Measurements from ENCODE around the gene LRP11.

LRP11 gene

GRCh38 chr6:149777624-149778023 is 86.5 kb downstream of the LRP11 start:
- DNase-seq, result no peak

GRCh38 chr6:149771925-149772324 is 92.2 kb downstream of the LRP11 start:
- no peak for DNase-seq

- no peak for DNase-seq
Observed at GRCh38 chr6:149771185-149771584, 93.0 kb downstream of the LRP11 start.

GRCh38 chr6:149769676-149770075 is 94.5 kb downstream of the LRP11 start:
- no peak for DNase-seq

Data from stimulated activated naive CD4-positive, alpha-beta T cell treated with Interleukin-2 at 50 U/mL for 16 hours (primary cell).